GM21390 (cell line): ENCODE results near the gene GHITM.
"Not testable (repeated sequence)": the region's sequence is repeated elsewhere in the genome, so short reads cannot be mapped to it uniquely, and the experiment has no call there.

ENCODE experiments used
- ATAC-seq: cut with Tn5 transposase; IDR thresholded peaks from one replicate; pipeline ENCODE4 v1.9.1; 2021; ENCODE audit not compliant: unreplicated experiment

Gene GHITM, protein sequence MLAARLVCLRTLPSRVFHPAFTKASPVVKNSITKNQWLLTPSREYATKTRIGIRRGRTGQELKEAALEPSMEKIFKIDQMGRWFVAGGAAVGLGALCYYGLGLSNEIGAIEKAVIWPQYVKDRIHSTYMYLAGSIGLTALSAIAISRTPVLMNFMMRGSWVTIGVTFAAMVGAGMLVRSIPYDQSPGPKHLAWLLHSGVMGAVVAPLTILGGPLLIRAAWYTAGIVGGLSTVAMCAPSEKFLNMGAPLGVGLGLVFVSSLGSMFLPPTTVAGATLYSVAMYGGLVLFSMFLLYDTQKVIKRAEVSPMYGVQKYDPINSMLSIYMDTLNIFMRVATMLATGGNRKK

DNA sequence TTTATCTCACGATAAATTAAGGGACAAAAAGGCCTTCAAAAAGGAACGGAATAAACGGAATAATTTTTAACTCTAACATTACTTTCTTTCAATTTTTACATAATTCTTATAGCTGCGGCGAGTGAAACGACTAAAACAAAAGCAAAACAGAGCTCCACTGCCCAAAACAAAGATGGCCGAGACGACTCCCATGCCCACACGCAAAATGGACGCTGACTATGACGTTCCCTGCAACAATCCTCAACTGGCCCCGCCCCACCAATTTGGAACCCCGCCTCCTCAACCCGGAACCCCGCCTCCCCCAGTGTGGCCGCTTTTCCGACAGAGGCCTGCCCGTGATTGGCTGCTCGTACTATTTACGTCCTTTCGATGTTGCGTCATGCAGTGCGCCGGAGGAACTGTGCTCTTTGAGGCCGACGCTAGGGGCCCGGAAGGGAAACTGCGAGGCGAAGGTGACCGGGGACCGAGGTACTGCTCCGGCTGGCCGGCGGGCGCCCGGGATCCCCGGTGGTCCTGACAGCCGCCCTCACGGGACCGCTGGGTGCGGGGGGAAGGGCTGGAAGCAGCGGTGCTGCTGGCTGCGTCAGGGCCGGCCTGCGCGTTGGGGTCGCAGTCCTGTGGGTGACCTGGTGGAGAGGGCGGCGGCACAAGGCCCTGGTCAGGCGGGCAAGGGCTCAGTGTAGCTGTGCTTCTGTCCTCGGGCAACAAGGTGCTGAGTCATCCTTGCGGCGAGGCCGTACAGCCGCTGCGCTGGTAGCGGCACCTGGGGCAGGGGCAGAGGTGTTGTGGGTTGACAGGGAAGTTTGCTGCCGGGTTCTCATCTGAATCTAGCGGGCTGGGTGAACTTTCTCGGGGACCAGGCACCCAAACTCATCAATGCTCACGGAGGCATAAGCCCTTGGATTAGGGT, at the start of gene GHITM:
Gene GHITM (plus strand): TSS at position 384 of the 910 bp plus-strand sequence. CDS start 1,992 bp downstream, outside the sequence.
- ATAC-seq, result peak; percentile 99

DNA sequence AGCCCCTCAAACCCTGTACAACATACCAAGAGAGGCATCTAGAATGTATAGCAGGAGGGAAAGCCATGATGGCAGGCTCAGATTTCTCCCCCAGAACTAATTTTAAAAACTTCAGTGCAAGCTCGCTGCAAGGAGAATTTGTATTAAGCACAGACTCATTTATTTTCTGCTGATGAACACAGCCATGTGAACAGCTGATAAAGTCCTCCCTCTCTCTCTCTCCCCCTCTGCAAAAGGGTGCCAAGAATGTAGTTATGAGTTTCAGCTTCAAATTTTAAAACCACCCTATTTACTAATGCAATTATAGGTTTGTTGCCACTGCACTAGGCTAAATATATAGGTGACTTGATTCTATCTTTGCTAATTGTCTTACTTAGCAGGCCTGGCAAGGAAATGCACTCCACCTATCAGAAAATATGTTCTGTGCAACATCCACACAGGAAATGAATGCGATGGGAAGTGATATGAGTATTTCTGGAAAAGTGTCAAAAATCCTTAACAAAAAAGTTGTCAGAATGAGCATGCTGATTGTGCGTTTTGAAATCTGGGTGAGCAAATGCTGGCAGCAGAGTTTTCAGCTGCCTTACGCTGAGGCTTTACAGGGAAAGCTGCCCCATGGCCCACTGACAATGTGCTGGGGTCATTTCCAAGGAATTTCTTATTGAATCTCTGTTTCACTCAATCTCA, 43.4 kb upstream of the GHITM start:
- ATAC-seq, result no peak

DNA sequence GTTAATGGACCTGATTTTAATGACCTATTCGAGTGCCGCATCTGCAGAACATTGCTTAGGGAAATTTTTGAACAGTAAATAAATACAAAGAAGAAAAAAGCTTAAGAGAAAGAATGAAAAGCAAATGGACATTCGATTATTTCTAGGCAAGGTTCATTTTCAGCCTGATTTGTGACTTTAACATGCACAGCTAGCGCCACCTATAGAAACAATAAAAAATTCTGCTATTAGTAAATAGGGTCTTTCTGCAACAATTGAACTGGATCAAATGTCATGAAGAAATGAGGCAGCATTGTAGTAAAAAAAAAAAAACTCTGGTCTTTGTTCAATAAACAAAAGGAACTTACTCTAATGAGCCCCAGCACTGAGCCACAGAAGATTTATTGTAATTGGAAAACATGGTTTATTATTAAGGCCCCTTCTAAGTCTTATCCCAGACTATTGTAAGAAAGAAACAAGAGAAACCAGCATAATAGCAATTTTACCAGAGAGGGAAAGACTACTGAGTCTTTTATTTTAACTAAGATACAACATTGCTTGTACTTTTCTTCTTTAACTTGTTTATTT, 41.4 kb upstream of the GHITM start:
- no peak for ATAC-seq

DNA sequence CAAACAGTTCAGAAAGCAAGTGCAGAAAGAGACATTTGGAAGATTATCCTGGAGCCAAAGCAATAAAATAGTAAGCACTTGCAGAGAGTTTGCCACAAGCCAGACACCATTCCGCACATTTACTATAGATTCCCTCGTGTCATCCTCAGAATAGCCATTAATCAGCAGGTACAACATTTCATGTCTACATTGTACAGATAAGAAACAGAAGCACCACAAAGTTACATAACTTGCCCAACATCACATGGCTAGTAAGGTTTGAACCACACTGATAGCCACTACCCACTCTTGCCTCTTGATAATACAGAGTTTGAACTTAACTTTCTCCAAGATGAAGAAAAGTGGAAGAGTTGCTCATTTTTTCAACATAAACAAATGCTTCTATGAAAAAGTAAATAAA, 40.6 kb upstream of the GHITM start:
- no peak for ATAC-seq

DNA sequence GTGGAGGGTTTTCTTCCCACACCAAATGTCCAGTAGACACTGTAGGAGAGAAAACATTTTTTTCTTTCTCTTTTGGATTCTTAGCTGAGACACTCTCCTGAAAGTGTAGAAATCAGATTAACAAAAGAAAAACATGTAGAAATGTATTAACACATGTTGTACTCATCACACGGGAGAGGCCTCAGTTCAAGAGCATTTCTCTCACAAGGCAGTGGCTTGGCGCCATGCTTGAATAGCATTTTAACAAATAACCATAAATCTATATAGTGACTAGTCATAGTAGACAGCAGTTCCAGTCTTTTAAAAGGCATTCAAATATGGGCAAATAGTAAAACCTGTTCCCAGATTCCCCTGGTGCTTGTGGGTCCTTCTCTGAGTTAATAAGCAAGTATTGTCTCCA, 38.3 kb upstream of the GHITM start:
- ATAC-seq, result no peak

DNA sequence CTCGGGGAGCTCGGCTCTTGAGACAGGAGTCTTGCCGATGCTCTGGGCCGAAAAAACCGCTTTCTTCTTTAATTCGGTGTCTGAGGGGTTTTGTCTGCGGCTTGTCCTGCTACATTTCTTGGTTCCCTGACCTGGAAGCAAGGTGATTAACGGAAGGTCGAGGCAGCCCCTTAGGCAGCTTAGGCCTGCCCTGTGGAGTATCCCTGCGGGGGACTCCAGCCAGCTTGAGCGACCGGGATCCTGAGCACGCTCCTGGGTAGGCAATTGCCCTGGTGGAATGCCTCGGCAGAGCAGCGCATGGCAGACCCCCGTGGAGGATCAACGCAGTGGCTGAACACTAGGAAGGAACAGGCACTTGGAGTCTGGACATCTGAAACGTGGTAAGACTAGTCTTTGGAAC, 30.5 kb upstream of the GHITM start:
- ATAC-seq, result no peak

DNA sequence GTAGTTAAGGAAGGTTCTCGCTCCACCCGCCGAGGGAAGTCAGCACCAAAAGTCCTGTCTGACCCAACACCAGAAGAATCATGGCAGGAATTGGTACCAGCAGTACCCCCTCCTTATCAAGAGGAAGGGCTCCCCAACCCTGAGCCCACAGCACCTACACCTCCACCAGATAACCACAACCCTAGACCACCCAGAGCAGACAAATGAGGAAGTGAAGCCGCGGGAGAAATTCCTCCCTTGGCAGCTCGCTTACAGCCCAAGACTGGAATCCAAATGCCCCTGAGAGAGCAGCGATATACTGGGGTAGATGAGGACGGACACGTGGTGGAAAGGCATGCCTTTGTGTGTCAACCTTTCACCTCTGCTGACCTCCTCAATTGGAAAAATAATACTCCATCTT, 29.5 kb upstream of the GHITM start:
- ATAC-seq, result not testable (repeated sequence)

DNA sequence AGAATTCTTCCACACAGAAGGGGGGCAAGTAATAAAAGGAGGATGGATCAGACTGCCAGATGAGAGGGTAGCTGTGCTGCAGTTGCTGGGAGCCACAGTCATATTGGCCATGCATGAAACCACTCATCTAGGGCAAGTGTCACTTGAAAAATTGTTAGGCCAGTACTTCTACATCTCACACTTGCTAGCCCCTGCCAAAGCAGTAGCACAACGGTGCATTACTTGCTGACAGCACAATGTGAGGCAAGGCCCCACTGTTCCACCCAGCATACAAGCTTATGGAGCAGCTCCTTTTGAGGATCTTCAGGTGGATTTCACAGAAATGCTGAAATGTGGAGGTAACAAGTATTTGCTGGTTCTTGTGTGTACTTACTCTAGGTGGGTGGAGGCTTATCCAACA, 25.8 kb upstream of the GHITM start:
- ATAC-seq, result not testable (repeated sequence)

DNA sequence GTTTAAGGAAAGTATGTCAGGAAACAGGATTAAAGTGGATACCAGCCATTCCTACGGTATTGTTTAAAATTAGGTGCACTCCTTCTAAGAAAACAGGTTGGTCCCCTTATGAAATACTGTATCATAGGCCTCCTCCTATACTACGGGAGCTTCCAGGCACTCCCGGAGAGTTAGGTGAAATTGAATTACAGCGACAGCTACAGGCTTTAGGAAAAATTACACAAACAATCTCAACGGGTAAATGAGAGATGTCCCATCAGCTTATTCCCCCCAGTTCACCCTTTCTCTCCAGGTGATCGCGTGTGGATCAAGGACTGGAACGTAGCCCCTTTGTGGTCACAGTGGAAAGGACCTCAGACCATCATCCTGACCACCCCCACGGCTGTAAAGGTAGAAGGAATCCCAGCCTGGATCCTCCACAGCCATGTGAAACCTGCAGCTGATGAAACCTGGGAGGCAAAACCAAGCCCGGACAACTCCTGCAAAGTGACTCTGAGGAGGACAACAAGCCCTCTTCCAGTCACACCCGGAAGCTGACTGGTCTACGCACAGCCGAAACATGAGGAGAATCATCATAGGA, 25.1 kb upstream of the GHITM start:
- no peak for ATAC-seq

DNA sequence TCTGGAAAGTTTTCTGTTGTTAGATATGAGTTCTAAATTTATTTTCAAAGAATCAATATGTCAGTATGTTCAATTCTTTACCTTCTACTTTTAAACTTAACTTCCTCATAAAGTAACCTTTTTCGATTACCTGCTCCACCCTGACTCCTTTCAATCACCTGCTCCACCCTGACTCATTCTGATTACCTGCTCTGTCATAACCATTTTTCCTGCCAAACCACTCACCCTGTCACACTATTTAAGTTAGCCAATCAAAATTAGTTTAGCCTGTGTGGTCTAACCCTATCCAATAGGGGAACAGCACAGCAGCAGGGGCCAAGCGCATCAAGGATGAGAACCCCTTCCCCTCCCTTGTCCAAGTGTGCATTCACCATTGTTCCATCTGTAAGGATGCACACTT, 22.1 kb upstream of the GHITM start:
- ATAC-seq, result not testable (repeated sequence)

DNA sequence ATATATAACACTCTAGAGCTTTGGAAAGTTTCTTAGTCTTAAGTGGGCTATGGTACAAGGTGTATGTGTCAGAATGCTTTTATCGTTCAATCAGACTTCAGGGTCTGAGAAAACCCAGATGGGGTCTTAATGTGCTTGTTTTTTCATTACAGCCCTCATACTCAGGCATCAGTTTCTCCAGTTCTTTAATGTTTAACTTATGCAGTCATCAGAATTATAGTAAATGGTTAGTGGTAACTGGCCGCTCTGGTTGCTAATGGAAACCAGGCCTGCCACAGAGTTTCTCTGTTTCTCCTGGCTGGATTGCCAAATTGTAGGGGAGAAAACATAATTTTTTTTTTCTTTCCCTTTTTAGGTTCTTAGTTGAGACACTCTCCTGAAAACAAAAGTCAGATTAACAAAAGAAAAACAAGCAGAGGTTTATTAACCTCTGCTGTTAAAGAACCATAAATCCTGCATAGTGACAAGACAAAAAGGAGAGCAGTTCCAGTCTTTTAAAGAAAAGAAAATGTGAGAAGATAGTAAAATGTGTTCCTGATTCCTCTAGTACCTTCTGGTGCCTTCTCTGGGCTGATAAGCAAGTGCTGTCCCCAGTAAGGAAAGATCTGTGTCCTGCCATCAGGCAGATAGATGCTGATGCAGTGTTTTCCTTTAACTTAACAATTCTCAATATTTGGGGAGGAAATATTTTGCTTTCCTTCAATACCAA, 21.5 kb upstream of the GHITM start:
- no peak for ATAC-seq

DNA sequence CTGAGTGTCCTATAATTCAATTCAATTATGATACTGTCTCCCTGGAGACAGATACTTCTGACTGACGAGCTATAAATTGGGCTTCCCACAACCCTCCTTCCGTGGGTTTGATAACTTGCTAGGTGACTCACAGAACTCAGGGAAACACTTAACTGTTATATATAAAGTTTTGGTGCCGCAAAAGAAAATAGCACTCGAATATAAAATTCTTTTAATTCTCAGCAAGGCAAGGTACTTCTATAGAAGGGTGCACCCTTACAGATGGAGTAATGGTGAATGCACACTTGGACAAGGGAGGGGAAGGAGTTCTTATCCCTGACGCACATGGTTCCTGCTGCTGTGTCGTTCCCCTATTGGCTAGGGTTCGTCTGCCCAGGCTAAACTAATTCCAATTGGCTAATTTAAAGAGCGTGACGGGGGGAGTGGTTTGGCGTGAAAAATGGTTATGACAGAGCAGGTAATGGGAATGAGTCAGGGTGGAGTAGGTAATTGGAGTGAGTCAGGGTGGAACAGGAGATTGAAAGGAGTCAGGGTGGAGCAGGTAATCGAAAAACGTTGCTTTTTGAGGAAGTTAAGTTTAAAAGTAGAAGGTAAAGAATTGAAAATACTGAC, 20.8 kb upstream of the GHITM start:
- no peak for ATAC-seq

DNA sequence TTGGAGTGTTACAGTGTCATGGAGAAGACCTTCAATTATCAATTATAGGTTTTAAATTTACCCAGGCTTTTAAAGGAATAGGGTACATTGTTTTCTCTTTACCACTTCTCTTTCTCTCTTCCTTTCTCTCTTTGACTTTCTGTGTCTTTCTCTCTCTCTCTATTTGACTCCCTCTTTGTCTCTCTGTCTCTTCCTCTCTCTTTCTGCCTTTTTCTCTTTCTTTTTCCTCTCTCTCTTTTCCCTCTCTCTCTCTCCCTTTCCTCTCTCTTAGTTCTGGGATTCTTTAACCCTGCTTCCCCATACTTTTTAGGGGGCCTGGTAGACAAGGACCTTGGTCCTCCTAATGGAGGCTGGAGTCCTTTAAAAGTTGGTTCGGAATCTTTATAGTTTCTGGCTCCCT, 15.9 kb upstream of the GHITM start:
- no peak for ATAC-seq

DNA sequence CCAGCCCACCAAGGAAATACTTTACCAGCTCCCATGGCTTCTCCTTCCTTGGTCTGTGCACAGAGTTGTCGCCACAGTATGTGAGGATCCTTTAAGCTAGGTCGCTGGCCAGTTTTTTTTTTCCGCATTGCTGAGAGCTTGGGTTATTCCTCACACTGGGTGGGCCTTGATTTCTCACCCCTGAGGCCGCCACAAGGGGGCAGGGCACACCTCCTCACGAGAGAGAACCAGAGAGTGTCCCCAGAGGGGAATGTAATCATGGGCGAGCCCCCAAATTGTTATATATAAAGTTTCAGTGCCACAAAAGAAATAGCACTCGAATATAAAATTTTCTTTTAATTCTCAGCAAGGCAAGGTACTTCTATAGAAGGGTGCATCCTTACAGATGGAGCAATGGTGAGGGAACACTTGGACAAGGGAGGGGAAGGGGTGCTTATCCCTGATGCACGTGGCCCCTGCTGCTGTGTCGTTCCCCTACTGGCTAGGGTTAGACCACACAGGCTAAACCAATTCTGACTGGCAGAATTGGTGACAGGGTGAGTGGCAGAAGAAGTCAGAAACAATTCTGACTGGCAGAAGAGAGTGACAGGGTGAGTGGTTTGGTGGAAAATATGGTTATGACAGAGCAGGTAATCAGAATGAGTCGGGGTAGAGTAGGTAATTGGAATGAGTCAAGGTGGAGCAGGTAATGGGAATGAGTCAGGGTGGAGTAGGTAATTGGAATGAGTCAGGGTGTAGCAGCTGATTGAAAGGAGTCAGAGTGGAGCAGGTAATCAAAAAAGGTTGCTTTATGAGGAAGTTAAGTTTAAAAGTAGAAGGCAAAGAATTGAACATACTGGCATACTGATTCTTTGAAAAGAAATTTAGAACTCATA, 13.2 kb upstream of the GHITM start:
- ATAC-seq, result not testable (repeated sequence)

DNA sequence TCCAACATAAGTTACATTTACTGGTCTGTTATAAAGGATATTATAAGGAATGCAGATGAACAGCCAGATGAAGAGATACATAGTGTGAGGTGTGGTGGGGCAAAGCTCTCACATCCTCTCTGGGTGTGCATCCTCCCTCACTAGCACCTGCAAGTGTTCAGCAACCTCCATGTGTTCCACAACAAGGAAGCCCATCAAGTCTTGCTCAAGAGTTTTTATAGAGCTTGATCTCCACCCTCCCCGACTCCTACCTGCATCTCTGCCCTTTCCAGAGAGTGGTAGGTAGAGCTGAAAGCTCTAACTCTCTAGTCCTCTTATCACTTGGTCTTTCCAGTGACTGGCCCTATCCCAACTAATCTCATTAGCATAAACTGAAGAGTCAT, 12.5 kb upstream of the GHITM start:
- ATAC-seq, result no peak

DNA sequence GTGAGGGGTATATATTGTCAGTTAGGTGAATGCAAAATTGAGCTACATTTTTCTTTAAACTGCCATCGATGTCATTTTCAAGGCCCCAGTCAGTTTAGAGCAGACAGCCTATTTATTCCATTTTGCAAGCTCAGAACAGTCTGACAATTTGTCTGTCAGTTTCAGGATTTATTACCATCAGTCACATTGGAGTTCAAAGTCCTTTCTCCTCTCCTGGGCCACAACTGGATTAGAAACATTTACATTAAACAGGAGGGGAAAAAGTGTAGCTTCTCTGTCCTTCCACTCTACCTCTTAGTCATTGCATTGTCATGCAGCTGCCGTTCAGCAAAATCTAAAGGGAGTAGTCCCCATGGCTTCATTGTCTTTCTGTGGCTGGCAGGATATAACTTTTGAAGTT, 3.5 kb upstream of the GHITM start:
- no peak for ATAC-seq

DNA sequence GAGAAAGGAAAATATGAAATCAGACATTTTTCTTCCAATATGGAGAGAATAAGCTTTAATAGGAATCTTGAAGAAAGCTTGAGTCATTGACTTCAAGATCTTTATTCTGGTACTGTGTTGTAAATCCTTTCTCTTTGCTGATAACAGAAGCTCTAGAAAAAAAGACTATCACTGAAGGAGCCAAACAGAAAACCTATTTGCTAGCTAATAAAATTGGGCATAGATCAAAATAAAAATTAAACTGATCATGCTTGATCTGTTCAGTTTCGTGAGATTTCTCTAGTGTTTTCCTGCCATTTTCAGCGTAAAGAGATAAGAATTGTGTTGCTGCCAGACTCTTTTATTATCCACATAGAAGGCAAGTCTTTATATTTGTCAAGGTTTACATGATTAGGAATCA, 1.5 kb upstream of the GHITM start:
- ATAC-seq, result no peak

DNA sequence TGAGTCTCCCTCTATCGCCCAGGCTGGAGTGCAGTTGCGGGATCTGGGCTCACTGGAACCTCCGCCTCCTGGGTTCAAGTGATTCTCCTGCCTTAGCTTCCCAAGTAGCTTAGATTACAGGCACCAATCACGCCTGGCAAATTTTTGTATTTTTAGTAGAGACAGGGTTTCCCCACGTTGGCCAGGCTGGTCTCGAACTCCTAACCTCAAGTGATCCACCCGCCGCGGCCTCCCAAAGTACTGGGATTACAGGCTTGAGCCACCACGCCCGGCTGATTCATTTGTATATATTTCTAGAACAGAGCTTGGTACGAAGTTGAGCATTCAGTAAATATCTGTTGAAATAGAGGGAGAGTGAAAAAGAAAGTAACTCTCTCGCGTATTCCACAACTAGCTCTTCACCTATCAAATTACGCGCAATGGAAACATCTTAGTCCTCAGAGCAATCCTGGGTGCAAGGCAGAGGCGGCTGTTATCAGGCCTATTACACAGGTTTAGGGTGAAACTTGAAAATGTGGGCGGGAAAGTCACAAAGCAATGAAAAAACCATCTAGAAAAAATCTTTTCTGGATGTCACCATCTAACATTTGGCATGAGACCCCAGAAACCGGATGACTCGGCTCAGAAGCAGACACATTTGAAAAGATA, 707 bp upstream of the GHITM start:
- peak; percentile 1 for ATAC-seq

DNA sequence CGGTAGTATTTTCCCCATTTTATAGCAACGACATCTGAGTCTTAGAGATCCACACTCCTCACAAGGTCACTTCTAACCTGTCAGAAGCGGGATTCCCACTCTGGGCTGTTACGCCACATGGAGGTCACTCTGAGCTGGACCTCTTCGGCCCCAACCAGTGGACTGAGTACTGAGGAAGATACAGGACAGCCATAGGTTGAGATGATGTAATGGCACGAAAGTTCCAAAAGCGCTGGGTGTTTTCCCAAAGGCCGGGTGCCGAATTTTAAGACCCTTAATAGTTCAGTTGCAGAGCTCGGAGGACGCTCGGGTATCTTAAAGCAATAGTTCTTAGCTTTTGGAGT, 699 bp downstream of the GHITM start:
- no peak for ATAC-seq
